ENCODE data around the gene TNFAIP8L1.
"Not testable (repeated sequence)": the region's sequence is repeated elsewhere in the genome, so short reads cannot be mapped to it uniquely, and the experiment has no call there.

TNFAIP8L1 gene

GRCh38 chr19:4638828-4639530 is at the start of gene TNFAIP8L1:
Gene TNFAIP8L1 (plus strand): TSS chr19:4639516. CDS start chr19:4651870, 12,354 bp downstream.
- DNase-seq = peak; percentile 100

GRCh38 chr19:4589579-4590410 is 49.5 kb upstream of the TNFAIP8L1 start:
- no peak for DNase-seq

GRCh38 chr19:4590559-4590958 is 48.8 kb upstream of the TNFAIP8L1 start:
- no peak for DNase-seq

- DNase-seq = no peak
Observed at GRCh38 chr19:4591320-4591719, 48.0 kb upstream of the TNFAIP8L1 start.

GRCh38 chr19:4592445-4592844 is 46.9 kb upstream of the TNFAIP8L1 start:
- no peak for DNase-seq

- DNase-seq = no peak
Observed at GRCh38 chr19:4593409-4593851, 45.9 kb upstream of the TNFAIP8L1 start.

GRCh38 chr19:4594201-4594600 is 45.1 kb upstream of the TNFAIP8L1 start:
- DNase-seq = no peak

- not testable (repeated sequence) for DNase-seq
Observed at GRCh38 chr19:4595158-4595557, 44.2 kb upstream of the TNFAIP8L1 start.

- DNase-seq = no peak
Observed at GRCh38 chr19:4596033-4596904, 43.0 kb upstream of the TNFAIP8L1 start.

- DNase-seq = no peak
Observed at GRCh38 chr19:4597278-4597974, 41.9 kb upstream of the TNFAIP8L1 start.

- DNase-seq = peak; percentile 40
Observed at GRCh38 chr19:4597975-4598671, 41.2 kb upstream of the TNFAIP8L1 start.

- DNase-seq = no peak
Observed at GRCh38 chr19:4598712-4599111, 40.6 kb upstream of the TNFAIP8L1 start.

- no peak for DNase-seq
Observed at GRCh38 chr19:4600082-4600481, 39.2 kb upstream of the TNFAIP8L1 start.

- DNase-seq = no peak
Observed at GRCh38 chr19:4600893-4601292, 38.4 kb upstream of the TNFAIP8L1 start.

GRCh38 chr19:4602173-4602788 is 37.0 kb upstream of the TNFAIP8L1 start:
- no peak for DNase-seq

- DNase-seq = no peak
Observed at GRCh38 chr19:4602915-4603314, 36.4 kb upstream of the TNFAIP8L1 start.

GRCh38 chr19:4604912-4605311 is 34.4 kb upstream of the TNFAIP8L1 start:
- no peak for DNase-seq

GRCh38 chr19:4606181-4606580 is 33.1 kb upstream of the TNFAIP8L1 start:
- DNase-seq = no peak

GRCh38 chr19:4606921-4607678 is 32.2 kb upstream of the TNFAIP8L1 start:
- DNase-seq = no peak

GRCh38 chr19:4609878-4610511 is 29.3 kb upstream of the TNFAIP8L1 start:
- no peak for DNase-seq

Data from activated gamma-delta T cell treated with Interleukin-2 at 50 U/mL for 16 hours (primary cell).